NT2/D1 (cell line): Measurements from ENCODE around the gene ARHGEF11.

Experiments used
- SUZ12 ChIP-seq: IDR thresholded peaks from 2 replicates; pipeline ENCODE4 v1.6.1; 2011; ENCODE audit not compliant: insufficient read length, insufficient read depth; ENCODE audit errors: extremely low read depth
- YY1 ChIP-seq: IDR thresholded peaks from 2 replicates; pipeline ENCODE4 v1.6.1; 2011; ENCODE audit not compliant: insufficient read length, insufficient read depth
- ZNF274 ChIP-seq: IDR thresholded peaks from 2 replicates; pipeline ENCODE4 v1.6.1; 2011; ENCODE audit warnings: mild to moderate bottlenecking, low read depth, low read length

DNA sequence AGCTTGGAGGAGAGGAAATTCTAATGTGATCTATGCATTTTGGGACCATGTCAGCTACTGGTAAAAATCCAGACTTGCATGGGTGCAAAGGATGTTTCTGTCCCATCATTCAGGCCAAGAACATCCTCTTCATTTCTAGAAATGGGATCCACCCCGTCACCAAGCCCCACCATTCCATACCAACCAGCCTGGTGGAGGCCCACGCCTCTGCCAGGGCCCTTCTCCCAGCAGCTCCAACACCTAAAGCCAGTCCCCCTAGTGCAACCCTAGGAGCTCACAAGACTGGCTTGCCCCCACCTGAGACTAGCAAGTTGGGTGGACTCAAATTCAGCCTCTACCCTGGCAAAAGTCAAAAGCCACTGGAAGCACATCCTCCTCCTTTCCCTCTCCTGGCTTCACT, 1.9 kb downstream of the ARHGEF11 start:
- TF ChIP-seq YY1, result no peak
- TF ChIP-seq ZNF274, result no peak
- TF ChIP-seq SUZ12, result no peak
